SK-N-SH treated with all-trans-retinoic acid at 6 μM for 48 hours (cell line): ENCODE measurements around the gene UBA7.

Source experiments
- ARNTL ChIP-seq: fragments of 450-650 bp; formaldehyde crosslinking; IDR thresholded peaks from 2 replicates; pipeline ENCODE4 v1.5.0; 2020; ENCODE audit warnings: low read depth, mild to moderate bottlenecking, moderate library complexity, borderline replicate concordance
- SNAI2 ChIP-seq: fragments of 250-450 bp; sonication (Bioruptor Pico); IDR thresholded peaks from 2 replicates; pipeline ENCODE4 v1.5.0; 2020; ENCODE audit warnings: mild to moderate bottlenecking, moderate library complexity
- ZFP30 ChIP-seq: fragments of 450-650 bp; formaldehyde crosslinking; IDR thresholded peaks from 2 replicates; pipeline ENCODE4 v1.5.0; 2022; ENCODE audit warnings: mild to moderate bottlenecking, moderate library complexity
- TF ChIP-seq, protein P1 (sequence below): fragments of 250-450 bp; sonication (Bioruptor Pico); IDR thresholded peaks from 2 replicates; pipeline ENCODE4 v1.8.0; 2020; ENCODE audit warnings: mild to moderate bottlenecking, moderate library complexity, borderline replicate concordance

DNA sequence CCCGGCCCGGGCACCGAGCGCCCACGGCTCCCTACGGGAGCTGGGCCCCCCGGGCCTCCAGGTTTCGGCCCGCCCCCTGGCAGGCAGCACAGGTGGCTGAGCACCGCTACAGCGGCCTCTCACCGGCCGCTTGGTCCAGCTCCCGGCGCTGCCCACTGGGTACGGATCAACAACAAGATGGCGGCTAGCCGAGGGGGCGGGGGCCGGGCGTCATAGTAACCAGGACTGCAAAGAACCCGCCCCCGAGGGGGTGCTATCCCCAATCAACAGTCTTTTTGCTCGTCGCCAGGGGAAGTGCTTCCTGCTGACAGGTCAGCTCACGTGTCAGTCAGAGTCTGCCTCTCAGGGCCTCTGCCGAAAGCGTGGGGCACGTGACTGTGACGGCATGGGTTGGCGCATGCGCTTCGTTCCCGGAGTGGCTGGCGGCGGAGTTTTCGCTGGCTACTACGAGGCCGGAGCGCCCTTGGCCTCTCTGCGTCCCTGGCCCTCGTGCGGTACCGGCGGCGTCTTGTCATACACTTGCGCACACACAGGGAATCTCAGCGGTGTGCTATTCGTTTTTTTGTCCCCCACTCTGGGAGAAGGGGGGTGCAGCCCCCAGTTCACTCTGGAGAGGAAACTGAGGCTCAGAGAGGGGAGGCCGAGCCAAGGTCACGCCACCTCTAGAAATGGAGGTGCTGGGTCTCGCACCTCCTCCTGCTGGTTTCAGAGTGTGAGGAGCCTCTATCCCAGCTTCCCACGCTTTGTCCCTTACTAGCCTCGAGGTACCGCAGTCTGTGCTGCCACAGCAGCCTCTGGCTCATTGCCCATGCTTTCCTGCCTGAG, 27.2 kb downstream of the UBA7 start, which contains the start of gene IP6K1:
- TF ChIP-seq, protein P1, sequence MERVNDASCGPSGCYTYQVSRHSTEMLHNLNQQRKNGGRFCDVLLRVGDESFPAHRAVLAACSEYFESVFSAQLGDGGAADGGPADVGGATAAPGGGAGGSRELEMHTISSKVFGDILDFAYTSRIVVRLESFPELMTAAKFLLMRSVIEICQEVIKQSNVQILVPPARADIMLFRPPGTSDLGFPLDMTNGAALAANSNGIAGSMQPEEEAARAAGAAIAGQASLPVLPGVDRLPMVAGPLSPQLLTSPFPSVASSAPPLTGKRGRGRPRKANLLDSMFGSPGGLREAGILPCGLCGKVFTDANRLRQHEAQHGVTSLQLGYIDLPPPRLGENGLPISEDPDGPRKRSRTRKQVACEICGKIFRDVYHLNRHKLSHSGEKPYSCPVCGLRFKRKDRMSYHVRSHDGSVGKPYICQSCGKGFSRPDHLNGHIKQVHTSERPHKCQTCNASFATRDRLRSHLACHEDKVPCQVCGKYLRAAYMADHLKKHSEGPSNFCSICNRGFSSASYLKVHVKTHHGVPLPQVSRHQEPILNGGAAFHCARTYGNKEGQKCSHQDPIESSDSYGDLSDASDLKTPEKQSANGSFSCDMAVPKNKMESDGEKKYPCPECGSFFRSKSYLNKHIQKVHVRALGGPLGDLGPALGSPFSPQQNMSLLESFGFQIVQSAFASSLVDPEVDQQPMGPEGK (CRISPR knock-in tag) = no peak
- TF ChIP-seq ZFP30 (no peak), ARNTL (CRISPR knock-in tag) (no peak), SNAI2 (CRISPR knock-in tag) (no peak)
